Measurements from ENCODE around the gene PKDCC. TPM values are rescaled to one million over a fixed set of nuclear protein-coding genes. Genes with fewer than 3 reads are reported as not detected.
A peak's percentile ranks its signal among the peaks of the same experiment; 100 is the strongest.

PKDCC gene
- total and polyA plus RNA-seq, 5 experiments from 2014 or later: not detected

DNA sequence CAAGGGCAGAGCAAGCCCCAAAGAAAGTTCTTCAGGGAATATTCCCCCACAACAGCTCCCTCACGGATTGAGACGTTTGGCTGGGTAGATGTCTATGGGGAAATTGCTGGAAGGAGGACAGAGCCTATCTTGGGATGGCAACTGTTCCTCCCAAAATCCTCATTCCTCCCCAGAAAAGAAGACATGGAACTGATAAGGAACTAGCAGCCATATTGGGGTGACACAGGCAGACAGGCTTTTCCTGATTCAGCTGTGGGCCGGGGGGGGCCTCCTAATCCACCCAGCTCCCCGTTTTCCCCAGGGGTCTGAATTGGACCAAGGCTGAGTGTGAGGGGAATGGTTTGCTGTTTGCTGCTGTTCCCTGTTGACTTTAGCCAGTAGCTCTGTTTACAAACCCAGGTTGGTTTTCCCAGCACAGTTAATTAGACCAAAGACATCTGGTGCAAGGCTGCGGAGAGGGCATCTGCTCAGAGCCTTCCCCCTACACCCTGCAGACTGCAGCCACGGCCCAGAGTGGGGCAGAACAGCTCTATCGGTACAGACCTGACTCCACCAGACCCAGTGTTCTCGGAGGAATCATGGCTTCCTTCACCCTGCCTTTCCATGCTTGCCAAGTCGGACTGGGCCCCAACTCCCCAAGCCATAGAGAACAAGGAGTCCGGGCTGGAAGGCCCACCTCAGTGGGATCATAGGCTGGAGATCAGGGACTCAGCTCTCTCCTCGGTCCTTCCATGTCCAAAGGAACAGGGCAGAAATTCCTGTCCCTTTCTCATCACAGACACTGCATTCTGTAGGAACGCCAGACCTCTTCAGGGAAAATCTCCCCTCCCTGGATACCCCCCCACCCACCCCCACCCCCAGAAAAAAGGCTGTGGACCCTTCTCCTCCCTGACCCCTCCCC is 1.7 kb upstream of the PKDCC start:
- Mint-ChIP-seq H3K27me3 (peaks cover 20 to 73% (median 51%) of the 10 kb centered on the region in 5 donors), H3K4me3 (peak overlapping the region; percentile 1 to 78 (median 48)), H3K9me3 (no peaks in the 10 kb centered on the region), H3K4me1 (peaks cover 5 to 13% (median 8%) of the 10 kb centered on the region in 4 donors), H3K27ac (no peak overlapping the region), H3K36me3 (peaks cover 0 to 1% (median 0%) of the 10 kb centered on the region in 3 donors)
- ATAC-seq (no peak), DNase-seq (no peak)
- POLR2A ChIA-PET: no interaction called here

DNA sequence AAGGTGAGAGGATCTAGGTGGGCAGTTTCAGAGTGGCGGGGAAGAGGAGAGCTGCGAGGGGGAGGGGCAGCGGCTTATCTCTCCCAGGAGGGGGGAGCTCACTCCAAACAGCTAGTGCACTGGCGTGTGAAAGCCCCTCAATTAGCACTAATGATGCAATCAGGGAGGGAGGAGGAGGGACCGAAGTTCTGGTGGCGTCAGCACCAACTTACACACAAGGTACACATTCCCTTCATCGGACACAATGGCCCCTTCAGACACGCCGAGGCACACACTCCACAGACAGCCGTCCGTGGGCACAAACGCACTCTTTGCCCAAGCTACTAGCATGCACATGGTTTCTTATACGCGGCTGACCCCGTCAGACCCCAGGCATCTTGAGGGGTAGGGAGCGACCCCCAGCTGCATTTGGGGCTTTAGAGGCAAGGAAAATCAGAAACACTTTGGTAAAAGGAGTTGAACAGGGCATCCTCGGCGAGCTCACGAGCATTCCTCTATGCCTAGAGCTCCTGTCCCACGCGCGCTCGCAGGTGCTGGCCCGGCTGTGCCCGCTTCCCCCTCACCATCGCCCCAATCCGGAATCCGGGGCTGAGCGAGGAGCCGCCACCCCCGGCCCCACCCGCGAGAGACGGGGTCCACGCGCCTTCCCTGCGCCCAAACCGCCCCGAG is 868 bp upstream of the PKDCC start:
- Mint-ChIP-seq H3K27me3 (peaks cover 20 to 72% (median 50%) of the 10 kb centered on the region in 5 donors), H3K27ac (peak overlapping the region in 1 of 10 donors; percentile 64)
- DNase-seq: peak in 4 of 10 donors; percentile 10 to 24 (median 15)

GRCh38 chr2:42048299-42049220 is 739 bp downstream of the PKDCC start:
- Mint-ChIP-seq H3K27me3 (peaks cover 20 to 62% (median 41%) of the 10 kb centered on the region in 5 donors), H3K36me3 (no peaks in the 10 kb centered on the region), H3K27ac (no peak overlapping the region), H3K4me3 (peak overlapping the region; percentile 42 to 82 (median 62)), H3K9me3 (no peaks in the 10 kb centered on the region), H3K4me1 (peaks cover 3 to 13% (median 8%) of the 10 kb centered on the region in 4 donors)
- DNase-seq: no peak
- ATAC-seq: peak; percentile 17 to 24
- POLR2A ChIA-PET: no interaction called here

More for the DNA sequence above, 868 bp upstream of the PKDCC start:
- peak in 1 of 2 donors; percentile 45 for ATAC-seq
- Mint-ChIP-seq H3K36me3 (peaks cover 0 to 1% (median 0%) of the 10 kb centered on the region in 3 donors), H3K4me1 (peaks cover 5 to 13% (median 8%) of the 10 kb centered on the region in 4 donors), H3K9me3 (no peaks in the 10 kb centered on the region), H3K4me3 (peak overlapping the region; percentile 69 to 89 (median 75))
- POLR2A ChIA-PET: no interaction called here

- no peaks in the 10 kb centered on the region for H3K9me3 Mint-ChIP-seq
- peaks cover 3 to 13% (median 8%) of the 10 kb centered on the region in 4 donors for H3K4me1 Mint-ChIP-seq
- POLR2A ChIA-PET: no interaction called here
- ATAC-seq (no peak), DNase-seq (no peak)
- H3K36me3 Mint-ChIP-seq: no peaks in the 10 kb centered on the region
- peak overlapping the region in 1 of 10 donors; percentile 77 for H3K27ac Mint-ChIP-seq
- peaks cover 16 to 55% (median 35%) of the 10 kb centered on the region in 5 donors for H3K27me3 Mint-ChIP-seq
- peak overlapping the region; percentile 42 to 82 (median 62) for H3K4me3 Mint-ChIP-seq
These were observed 1.6 kb downstream of the PKDCC start for GRCh38 chr2:42049221-42050009.

DNA sequence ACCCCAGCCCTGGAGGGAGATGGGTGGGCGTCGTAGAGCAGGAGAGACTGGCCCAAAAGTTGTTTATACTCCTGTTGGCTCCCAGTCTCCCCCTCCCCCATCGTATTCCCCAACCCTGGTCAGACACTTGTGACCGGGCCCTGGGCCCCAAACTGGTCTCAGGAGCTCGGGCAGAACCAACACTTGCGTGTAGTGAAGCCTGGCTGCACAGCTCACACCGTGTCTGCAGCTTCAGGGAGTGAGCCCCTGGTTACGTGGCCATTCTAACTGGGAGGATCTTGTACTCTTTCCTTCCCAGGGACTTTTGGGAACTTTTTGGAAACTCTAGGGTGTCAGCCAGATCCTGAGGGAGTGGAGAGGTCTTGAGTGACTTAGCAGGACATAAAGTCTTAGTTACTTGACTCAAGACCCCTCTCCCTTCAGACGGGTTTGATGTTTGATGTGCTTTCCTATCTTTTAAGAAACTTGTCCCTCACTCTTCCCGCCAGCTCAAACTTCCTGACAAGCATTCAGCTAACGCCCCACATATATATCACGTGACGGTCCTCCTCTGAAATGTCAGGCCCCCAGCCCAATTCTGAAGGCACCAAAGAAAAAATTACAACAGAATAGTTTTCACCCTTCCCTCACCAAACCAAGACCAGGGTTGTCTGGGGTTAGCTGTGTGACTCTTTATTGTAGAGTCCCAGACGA is 2.3 kb downstream of the PKDCC start:
- no peaks in the 10 kb centered on the region for H3K9me3 Mint-ChIP-seq
- H3K4me1 Mint-ChIP-seq: peaks cover 3 to 13% (median 8%) of the 10 kb centered on the region in 4 donors
- peaks cover 16 to 53% (median 28%) of the 10 kb centered on the region in 5 donors for H3K27me3 Mint-ChIP-seq
- no peak for DNase-seq
- ATAC-seq: no peak
- peak overlapping the region in 3 of 10 donors; percentile 7 to 69 (median 20) for H3K4me3 Mint-ChIP-seq
- H3K27ac Mint-ChIP-seq: no peak overlapping the region
- no peaks in the 10 kb centered on the region for H3K36me3 Mint-ChIP-seq
- POLR2A ChIA-PET: no interaction called here

GRCh38 chr2:42050703-42051542 is 3.1 kb downstream of the PKDCC start:
- peaks cover 3 to 13% (median 8%) of the 10 kb centered on the region in 4 donors for H3K4me1 Mint-ChIP-seq
- POLR2A ChIA-PET: no interaction called here
- ATAC-seq: no peak
- no peaks in the 10 kb centered on the region for H3K9me3 Mint-ChIP-seq
- peak overlapping the region in 1 of 10 donors; percentile 69 for H3K4me3 Mint-ChIP-seq
- H3K27ac Mint-ChIP-seq: no peak overlapping the region
- DNase-seq: no peak
- peaks cover 11 to 52% (median 28%) of the 10 kb centered on the region in 5 donors for H3K27me3 Mint-ChIP-seq
- H3K36me3 Mint-ChIP-seq: no peaks in the 10 kb centered on the region

DNA sequence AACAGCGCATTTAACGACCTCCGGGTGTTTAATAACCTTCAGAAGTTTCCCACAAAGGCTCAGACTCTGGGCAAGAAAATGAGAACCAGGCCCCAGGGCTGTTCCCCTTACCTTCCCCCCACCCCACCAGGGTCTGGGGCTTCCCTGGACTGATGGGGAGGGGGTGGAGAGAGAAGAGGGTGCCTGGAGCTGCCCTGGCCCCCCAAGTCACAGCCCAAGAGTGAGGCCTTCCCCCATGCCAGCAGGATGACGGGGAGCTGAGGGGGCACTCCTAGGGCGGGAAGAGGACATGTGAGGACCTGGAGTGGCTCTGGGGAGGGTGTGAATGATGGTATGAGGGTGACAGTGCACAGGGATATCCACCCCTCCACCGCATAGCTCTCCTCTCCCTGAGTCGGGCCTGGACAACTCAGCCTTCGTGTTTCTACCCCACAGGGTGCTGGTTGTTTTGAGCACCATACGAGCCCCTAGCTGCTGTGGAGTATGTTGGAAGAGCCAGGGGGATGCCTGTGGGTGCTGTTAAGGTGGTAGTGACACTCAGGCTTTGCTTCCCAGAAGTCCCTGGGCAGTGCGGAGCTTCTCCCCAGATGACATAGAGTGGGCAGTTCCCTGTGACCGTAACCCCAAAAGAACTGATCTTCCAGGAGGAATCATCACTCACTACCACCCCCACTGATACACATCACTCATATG is 3.9 kb downstream of the PKDCC start:
- Mint-ChIP-seq H3K9me3 (no peaks in the 10 kb centered on the region), H3K27me3 (peaks cover 9 to 46% (median 27%) of the 10 kb centered on the region in 5 donors), H3K36me3 (no peaks in the 10 kb centered on the region), H3K4me3 (peak overlapping the region in 1 of 10 donors; percentile 41), H3K4me1 (peaks cover 3 to 10% (median 7%) of the 10 kb centered on the region in 4 donors), H3K27ac (no peak overlapping the region)
- no peak for DNase-seq
- POLR2A ChIA-PET: no interaction called here
- ATAC-seq: no peak

- Mint-ChIP-seq H3K27me3 (peaks cover 5 to 45% (median 22%) of the 10 kb centered on the region in 5 donors), H3K9me3 (no peaks in the 10 kb centered on the region), H3K4me3 (no peak overlapping the region), H3K36me3 (no peaks in the 10 kb centered on the region), H3K27ac (peak overlapping the region in 2 of 10 donors; percentile 29 to 50), H3K4me1 (peaks cover 0 to 5% (median 2%) of the 10 kb centered on the region in 4 donors)
- POLR2A ChIA-PET: no interaction called here
- no peak for ATAC-seq
- no peak for DNase-seq
These were observed 5.1 kb downstream of the PKDCC start for GRCh38 chr2:42052702-42053481.

GRCh38 chr2:42053482-42053790 is 5.6 kb downstream of the PKDCC start:
- Mint-ChIP-seq H3K9me3 (no peaks in the 10 kb centered on the region), H3K27ac (peak overlapping the region in 1 of 10 donors; percentile 29), H3K36me3 (no peaks in the 10 kb centered on the region), H3K4me1 (peaks cover 0 to 5% (median 2%) of the 10 kb centered on the region in 4 donors), H3K27me3 (peaks cover 5 to 45% (median 22%) of the 10 kb centered on the region in 5 donors), H3K4me3 (no peak overlapping the region)
- no peak for ATAC-seq
- no peak for DNase-seq
- POLR2A ChIA-PET: no interaction called here
